Astrocyte of the spinal cord (primary cell): Measurements from ENCODE around the gene PACSIN3.

Experiments used
- DNase-seq: peaks from one replicate; pipeline ENCODE4 v3.0.0; 2011; ENCODE audit warnings: low read depth, low spot score
- H3K4me3 ChIP-seq: 2 replicates; pipeline ENCODE4 v1.5.1; 2011; ENCODE audit warnings: low read depth, mild to moderate bottlenecking, low read length, moderate library complexity
- CTCF ChIP-seq: IDR thresholded peaks from 2 replicates; pipeline ENCODE4 v1.5.1; 2012; ENCODE audit warnings: low read depth, mild to moderate bottlenecking, low read length, inconsistent platforms
- in situ Hi-C: cut with HindIII; loops from 2 replicates; pipeline ENCODE4 v1.10.0; 2017; ENCODE audit warnings: low sequenced_read_pairs

Gene PACSIN3

DNA sequence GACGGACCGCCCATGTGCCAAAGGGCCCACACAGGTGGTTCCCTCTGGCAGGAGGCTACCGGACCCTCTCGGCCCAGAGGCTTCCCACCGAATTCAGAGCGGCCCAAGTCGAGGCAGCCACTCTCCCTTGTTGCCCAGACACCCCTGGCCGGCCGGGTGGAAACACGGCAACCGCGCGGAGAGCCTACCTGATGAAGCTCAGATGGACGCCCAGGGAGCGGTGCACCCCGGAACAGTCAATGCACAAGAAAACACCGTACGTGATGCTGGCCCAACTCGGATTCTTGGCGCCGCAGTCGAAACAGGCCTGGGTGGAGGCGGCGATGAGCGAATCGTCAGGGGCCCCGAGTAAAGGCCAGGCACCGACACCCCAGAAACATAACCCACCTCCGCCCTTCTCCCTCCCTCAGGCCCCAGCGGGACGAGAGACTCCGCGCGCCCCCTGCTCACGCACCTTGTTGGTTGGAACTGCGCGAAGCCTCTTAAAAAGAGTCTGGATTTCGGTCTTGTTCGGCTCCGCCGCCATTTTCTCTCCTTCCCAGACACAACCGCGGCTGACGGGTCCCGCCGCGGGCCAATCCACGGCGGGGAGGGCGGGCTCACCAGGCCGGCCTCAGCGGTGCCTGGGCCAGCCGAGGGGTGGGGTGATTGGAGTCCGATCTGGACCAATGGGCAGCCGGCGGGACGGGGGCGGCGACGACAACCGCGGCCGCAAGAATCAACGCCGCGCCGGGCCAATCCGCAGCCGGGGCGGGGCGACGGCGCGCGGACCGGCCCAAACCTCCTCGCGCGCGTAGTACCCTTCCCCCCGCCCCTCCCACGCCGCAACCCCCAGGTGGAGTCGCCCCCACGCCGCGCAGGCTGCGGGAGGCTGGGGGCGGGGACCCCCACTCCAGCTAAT, 9.7 kb downstream of the PACSIN3 start, which contains the start of gene ARFGAP2:
Gene ARFGAP2, minus strand, starts transcription at position 552 of the 901 bp plus-strand sequence. Its CDS starts 26 bp downstream, at position 526.
- in situ Hi-C loops = no loop called here
- no peak for TF ChIP-seq CTCF
- DNase-seq = peak; percentile 97
- H3K4me3 ChIP-seq = peak within 1 kb of the TSS; percentile 96

DNA sequence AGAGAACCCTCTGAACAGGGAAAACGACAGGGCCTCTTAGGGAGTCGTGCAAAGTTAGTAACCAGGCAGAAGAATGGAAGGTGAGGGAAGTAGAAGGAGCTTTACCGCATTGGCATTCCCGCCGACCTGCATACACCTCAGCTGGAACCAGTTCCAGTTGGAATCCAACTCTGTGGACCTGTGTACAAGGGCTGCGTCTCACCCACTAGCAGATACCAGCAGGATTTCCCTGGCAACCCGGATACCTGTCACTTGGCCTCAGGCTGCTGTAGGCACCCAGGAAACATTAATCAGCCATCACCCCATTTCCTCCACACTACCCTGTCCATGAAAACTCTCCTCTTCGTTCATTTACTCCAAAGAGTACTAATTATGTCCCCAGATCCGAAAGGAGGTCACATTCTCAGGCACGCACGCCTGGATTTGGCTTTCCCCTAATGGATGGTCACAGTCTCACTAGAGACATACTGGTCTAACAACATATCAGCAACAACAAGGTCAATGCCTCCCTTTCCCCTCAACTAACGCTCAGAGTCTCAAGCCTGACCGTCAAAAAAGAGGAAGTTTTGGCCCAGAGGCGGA, 10.4 kb downstream of the PACSIN3 start:
- no peak for DNase-seq

DNA sequence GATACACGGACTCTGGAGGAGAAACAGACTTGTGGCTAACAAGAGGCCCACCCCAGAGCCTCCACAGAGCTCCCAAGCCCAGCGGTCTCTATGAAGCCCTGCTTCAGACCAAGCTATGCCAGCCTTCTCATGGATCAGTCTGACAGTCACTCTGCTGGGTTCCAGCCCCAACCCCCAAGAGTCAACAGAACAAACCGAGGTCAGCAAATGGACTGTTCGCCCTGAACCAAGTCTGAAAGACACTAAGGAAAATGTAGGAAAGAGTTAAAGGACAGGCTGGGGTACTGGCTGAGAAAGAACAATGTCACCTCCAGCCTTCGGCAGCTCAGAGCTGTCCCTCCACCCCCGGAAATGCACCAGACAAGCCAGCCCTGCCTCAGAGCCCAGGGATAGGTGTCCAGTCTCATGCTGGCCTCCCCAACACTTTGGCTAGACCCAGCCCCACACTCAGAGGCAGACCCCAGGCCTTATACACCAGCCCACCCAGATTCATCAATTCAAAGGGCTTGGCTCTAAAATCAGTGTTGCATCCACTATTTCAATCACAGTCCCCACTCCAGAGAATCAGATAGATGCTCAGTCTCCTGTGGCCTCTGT, 13.4 kb downstream of the PACSIN3 start:
- no peak overlapping the region for H3K4me3 ChIP-seq
- in situ Hi-C loops = no loop called here
- DNase-seq = no peak
- TF ChIP-seq CTCF = no peak

More for the DNA sequence above, 10.4 kb downstream of the PACSIN3 start:
- no peak for TF ChIP-seq CTCF
- in situ Hi-C loops = no loop called here
- peak overlapping the region; percentile 96 for H3K4me3 ChIP-seq

- TF ChIP-seq CTCF = no peak
- in situ Hi-C loops = no loop called here
Observed at GRCh38 chr11:47171856-47172255, 14.4 kb downstream of the PACSIN3 start.

GRCh38 chr11:47171061-47171838, 15.0 kb downstream of the PACSIN3 start:
- no peak for TF ChIP-seq CTCF
- DNase-seq = no peak
- no peak overlapping the region for H3K4me3 ChIP-seq
- in situ Hi-C loops = no loop called here

More at GRCh38 chr11:47171856-47172255, 14.4 kb downstream of the PACSIN3 start:
- no peak overlapping the region for H3K4me3 ChIP-seq
- no peak for DNase-seq

- DNase-seq = no peak
- in situ Hi-C loops = no loop called here
- H3K4me3 ChIP-seq = no peak overlapping the region
- no peak for TF ChIP-seq CTCF
Observed at GRCh38 chr11:47166368-47166767, 19.9 kb downstream of the PACSIN3 start.
